ENCODE data around the gene MYOM1.

- TF ChIP-seq POLR2A (IDR thresholded peaks at IDR 0.05) = no peak
- TF ChIP-seq, protein P1, sequence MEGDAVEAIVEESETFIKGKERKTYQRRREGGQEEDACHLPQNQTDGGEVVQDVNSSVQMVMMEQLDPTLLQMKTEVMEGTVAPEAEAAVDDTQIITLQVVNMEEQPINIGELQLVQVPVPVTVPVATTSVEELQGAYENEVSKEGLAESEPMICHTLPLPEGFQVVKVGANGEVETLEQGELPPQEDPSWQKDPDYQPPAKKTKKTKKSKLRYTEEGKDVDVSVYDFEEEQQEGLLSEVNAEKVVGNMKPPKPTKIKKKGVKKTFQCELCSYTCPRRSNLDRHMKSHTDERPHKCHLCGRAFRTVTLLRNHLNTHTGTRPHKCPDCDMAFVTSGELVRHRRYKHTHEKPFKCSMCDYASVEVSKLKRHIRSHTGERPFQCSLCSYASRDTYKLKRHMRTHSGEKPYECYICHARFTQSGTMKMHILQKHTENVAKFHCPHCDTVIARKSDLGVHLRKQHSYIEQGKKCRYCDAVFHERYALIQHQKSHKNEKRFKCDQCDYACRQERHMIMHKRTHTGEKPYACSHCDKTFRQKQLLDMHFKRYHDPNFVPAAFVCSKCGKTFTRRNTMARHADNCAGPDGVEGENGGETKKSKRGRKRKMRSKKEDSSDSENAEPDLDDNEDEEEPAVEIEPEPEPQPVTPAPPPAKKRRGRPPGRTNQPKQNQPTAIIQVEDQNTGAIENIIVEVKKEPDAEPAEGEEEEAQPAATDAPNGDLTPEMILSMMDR (IDR thresholded peaks at IDR 0.05) = no peak
Observed at GRCh38 chr18:3190610-3191009, 29.2 kb downstream of the MYOM1 start.
